Fibroblast of skin of abdomen (primary cell): ENCODE measurements around the gene GALNT17.

Experiments
- DNase-seq: peaks from one replicate; pipeline ENCODE4 v3.0.0-alpha.2; 2013

The GALNT17 gene

DNA sequence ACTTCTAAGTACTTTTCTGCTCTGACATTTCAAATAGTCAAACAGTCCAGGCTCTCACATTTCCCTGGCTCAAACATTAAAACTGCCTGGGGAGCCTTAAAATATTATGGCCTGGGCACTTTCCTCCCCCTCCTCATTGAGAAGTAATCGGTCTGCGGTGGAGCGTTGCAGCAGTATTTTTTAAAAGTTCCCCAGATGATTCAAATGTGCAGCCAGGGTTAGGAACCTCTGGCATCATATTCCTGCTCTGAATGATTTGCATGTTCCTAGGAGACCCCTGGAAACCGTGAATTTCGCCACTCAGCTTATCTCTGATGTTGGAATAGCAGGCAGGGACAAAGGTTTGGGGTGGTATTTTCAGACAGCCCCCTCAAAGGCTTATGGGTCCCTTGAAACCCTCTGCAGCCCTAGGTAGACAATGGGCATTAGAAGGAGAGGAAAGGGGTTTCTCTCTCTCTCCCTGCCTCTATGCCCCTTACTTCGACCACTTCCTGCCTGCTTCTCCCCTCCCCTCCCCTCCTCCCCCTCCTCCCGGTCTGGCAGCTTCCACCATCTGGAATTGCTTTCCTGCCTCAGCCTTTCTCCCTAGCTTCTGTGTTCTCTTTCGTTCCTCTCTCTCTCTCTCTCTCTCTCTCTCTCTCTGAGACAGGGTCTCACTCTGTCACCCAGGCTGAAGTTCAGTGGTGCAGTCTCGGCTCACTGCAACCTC, 622.2 kb downstream of the GALNT17 start:
- DNase-seq: peak; percentile 58

DNA sequence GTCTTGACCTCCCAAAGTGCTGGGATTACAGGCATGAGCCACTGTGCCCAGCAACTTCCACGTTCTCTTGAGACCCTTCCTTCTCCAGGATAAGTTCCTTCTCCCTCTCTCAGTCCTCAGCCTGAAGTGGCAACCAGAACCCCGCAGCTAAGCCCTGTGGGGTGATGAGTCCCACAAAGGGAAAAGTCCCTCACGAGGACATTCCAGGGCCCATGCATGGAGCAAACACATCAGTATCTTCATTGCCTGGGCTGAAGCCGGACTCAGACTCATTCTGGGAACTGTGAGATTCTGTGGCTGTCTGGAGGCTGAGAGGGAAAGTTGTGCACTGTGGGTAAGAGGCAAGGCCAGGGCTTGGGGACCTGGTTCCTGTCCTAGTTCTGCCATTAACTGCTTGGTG, 622.9 kb downstream of the GALNT17 start:
- DNase-seq: no peak

DNA sequence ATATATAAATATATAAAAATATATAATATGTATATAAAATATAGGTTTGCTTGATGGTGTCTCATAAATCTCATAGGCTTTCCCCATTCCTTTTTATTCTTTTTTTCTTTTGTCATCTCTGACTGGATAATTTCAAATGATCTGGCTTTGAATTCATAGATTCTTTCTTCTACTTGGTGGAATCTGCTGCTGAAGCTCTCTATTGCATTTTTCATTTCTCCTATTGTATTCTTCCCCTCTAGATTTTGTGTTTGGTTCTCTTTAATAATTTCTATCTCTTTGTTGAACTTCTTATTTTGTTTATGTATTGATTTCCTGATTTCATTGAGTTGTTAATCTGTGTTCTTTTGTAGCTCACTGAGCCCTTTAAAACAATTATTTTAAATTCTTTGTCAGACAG, 629.4 kb downstream of the GALNT17 start:
- DNase-seq: no peak
